NCI-H2081 treated with DMSO at 0.1 percent for 48 hours (cell line): ENCODE measurements around the gene LHPP.
"Not testable (repeated sequence)": the region's sequence is repeated elsewhere in the genome, so short reads cannot be mapped to it uniquely, and the experiment has no call there.

Experiments
- DNase-seq: peaks from one replicate; lab custom pipeline; 2025; lab: John Stamatoyannopoulos, UW

The LHPP gene

DNA sequence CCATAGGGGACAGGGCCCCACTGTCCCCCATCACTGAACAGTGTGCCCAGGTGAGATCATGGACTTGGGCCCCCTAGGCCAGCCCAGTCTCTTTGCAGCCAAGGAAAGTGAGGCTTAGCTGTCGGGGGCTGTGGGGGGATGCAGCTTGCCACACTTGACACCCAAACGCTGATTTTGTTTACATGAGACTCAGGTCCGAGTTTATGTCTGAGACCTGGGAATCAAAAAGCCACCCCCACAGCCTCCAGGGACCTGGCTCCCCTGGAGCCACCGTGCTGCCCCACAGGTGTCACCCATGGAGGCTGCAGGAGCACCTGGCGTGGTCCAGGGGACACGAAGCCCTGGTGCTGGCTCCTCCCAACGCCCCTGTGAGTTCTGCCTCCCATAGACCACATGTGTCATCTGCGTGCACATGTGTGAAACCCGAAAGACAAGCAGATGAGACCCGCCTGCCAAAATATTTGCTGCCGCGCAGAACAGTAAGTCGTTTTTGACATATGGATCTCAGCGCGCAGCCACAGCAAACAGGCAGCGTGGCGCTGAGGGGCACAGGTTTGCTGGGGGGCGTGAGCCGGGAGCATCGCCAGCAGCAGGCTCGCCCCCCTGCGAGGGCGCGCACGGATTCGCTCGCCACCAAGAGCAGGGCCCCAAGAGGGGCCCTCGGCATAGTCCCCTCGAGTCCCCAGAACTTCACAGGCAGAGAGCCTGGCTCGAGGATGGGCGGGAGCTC is 112.3 kb downstream of the LHPP start:
- DNase-seq, result no peak

DNA sequence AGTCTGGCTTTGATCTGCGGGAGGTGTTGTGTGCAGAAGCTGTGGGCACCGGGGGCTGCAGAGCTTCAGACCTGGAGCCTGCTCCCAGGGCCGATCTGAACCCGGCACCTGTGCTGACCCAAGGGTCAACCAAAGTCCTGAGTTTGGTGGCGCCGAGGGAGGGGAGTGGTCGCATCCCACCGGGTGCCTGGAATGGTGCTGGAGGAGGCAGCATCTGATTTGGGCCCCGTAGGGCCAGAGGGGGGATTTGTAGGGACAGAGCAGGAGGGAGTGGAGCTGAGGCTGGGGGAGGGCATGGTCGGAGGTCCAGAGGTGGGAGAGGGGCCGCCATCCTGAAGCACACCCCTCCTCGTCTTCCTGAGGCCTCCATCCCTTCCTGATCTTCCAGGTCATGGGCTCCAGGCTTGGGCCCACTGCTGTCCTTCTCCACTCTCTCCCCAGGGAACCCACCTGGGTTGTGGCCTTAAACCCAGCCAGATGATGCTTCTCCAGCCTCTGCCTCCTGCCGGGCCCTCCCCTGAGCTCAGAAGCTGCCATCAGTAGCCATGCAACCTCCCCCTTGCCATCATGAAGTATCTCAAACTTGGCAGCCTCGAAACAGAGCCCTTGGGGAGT is 112.9 kb downstream of the LHPP start:
- no peak for DNase-seq

GRCh38 chr10:124575107-124576035 is 113.7 kb downstream of the LHPP start:
- DNase-seq, result no peak

- DNase-seq, result no peak
Measured at GRCh38 chr10:124576526-124577420, 115.2 kb downstream of the LHPP start.

- no peak for DNase-seq
Measured at GRCh38 chr10:124577651-124578050, 116.0 kb downstream of the LHPP start.

DNA sequence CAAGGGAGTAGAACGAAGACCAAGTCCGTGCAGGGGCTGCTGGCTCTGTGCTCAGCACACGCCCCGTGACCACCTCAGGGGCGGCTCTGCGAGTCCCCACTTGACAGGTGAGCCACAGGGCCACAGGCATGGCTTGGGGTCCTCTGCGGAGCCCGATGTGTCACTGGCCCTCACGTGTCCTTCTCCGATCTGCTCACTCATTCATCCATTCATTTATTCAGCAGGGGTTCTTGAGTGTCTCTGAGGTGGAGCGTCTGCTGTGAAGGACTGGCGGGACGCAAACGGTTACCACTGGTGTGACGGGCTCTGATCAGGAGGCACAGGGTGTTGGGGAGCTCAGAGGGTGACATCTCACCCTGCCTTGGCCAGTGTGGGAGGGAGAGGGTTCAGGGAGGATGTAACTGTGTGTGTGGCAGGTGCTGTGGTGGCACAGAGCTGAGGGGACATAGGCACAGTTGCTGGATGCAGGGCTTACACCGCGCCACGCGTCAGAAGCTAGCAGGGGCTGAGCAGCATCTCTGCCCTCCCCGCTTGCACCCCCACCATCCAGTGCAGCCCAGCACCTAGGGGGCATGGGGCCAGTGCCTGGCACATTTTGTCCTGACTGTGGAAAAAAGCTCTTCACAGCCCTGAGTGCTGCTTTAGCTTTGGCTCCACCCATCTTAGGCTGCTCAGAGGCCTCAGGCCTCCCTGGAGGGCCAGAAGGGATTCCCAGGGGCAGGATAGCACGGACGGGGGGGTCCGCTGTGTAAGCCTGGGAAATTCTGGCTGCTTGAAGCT is 116.8 kb downstream of the LHPP start:
- DNase-seq, result no peak

DNA sequence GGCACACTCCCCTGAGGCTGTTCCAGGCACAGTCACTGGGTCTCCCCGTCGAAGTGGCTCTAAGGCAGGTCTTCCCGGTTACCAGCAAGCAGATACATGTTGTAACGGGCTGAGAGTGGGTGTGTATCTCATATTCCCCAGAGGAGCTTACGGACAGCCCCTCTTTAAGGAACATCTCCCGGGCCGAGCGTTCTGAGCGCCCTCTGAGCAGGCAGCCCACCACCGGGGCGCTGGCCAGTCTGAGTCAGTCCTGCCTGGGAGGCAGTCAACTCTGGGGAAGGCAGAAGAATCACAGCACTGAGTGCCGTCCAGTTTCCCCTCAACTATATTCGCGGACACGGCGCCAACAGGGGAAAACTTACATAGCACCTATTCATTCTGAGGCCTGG is 117.4 kb downstream of the LHPP start:
- no peak for DNase-seq

DNA sequence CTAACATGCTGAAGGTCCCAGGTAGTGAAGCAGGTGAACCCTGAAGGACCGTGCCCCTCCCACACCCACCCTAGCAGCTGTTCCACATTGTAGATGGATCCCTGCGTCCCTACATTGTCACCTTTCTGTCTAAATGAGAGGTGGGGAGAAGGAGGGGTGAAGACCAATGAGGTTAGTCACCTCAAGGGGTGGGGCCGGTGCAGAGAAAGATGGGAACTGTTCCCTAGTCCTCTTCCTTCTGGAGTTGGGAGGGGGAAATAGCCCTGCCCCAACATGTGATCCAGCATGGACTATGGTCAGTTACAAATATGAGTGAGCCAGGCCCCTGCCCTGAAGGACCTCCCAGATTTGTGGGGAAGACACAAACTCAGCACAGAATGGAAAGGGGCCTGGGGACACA is 124.5 kb downstream of the LHPP start:
- DNase-seq, result no peak

GRCh38 chr10:124587811-124588211 is 126.2 kb downstream of the LHPP start:
- no peak for DNase-seq

- not testable (repeated sequence) for DNase-seq
Measured at GRCh38 chr10:124588341-124588735, 126.7 kb downstream of the LHPP start.

- no peak for DNase-seq
Measured at GRCh38 chr10:124588736-124589490, 127.3 kb downstream of the LHPP start.

- no peak for DNase-seq
Measured at GRCh38 chr10:124589491-124590041, 127.9 kb downstream of the LHPP start.

GRCh38 chr10:124590216-124591122 is 128.8 kb downstream of the LHPP start:
- DNase-seq, result no peak

DNA sequence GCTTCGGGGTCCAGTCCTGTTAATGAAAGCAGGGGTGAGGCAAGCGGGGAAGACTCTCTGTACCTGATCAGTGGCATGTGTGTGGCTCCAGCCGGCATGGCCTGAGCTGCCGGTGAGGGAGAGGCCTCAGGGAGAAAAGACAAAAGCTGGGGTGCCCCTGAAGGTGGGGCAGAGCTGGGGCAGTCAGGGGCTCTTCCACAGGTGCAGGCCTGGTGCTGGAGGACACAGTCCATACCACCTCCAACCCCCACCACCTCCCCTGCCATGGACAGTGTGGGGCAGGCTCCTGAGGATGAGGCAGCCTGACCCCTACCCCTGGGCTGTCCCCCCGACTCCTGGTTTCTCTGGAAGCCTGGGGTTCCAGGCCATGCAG is 129.5 kb downstream of the LHPP start:
- no peak for DNase-seq

- no peak for DNase-seq
Measured at GRCh38 chr10:124592101-124592500, 130.5 kb downstream of the LHPP start.

DNA sequence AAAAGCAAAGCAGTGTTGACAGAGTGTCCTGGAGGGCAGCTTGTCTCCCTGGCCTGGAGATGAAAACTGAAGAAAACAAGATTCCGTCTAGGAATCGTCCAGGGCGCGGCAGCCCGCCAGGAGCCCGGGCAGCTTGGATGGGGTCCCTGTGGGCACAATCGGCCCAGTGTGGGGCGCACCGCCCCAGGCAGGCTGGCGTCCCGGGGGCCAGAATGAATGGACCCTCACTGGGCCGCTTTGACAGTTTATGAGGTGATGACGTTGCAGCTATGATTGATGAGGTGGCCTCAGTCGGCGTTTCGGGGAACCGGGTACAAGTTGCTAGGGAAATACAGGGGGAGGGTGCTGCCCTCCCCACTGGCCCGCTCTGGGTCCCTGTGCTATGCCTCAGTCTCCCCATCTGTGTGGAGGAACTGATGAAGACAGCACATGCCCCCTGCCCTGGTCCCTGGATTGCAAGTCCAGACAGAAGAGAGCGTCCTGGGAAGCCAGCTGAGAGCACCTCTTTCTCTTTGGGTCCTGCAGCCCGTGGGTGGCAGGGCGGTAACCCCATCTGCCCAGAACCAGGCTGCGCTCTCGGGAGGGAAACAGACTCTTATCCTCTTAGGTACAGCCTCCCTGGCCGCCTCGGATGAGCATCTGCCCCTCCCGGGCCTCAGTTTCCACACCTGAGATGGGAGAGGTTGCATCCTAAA is 131.3 kb downstream of the LHPP start:
- no peak for DNase-seq

DNA sequence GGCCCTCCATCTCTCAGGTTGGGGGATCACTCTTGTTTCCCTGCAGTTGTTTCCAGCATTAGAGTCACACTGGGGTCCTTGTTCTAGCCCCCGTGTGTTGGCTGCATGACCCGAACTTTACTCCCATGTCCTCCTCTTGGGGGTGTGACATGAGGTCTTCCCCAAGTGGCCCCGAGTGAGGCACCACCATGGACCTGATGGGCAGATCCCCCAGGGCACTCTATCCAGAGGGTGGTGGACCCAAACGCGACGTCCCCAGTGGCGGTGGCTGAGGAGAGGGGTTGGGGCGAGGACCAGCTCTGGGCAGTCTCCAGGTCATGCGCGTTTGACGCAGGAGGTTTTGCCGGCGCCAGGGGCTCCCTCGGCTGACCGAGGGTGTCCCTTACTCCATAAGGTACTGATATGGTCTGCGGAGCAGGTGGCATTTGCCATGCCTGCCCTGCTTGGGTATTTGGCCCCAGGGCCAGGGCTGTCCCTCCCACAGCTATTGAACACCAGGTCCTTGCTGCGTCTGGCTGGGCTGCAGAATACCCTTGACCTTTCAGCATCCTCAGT is 131.9 kb downstream of the LHPP start:
- DNase-seq, result no peak

DNA sequence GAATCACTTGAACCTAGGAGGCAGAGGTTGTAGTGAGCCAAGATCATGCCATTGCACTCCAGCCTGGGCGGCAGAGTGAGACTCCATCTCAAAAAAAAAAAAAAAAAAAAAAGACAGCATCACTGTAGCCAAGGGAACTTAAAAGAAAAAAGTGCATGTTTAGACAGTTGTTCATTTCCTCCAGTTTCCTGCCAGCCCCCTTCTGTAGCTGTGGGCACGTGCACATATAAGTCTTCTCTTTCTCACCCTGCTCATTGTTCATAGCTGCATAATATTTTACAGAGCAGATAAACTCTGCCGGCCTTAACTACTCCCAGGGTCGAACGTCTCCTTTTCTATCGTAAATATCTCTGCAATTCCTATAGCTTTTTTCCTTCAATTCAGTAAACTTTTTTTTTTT is 132.6 kb downstream of the LHPP start:
- no peak for DNase-seq
